Measurements from ENCODE around the gene PRMT7. TPM values are rescaled to one million over a fixed set of nuclear protein-coding genes. Genes with fewer than 3 reads are reported as not detected.

PRMT7 gene
- polyA plus RNA-seq, 1 donor (not counting 4 experiments of a cell fraction or from before 2014, with no cell fraction given), result 27.4 TPM

DNA sequence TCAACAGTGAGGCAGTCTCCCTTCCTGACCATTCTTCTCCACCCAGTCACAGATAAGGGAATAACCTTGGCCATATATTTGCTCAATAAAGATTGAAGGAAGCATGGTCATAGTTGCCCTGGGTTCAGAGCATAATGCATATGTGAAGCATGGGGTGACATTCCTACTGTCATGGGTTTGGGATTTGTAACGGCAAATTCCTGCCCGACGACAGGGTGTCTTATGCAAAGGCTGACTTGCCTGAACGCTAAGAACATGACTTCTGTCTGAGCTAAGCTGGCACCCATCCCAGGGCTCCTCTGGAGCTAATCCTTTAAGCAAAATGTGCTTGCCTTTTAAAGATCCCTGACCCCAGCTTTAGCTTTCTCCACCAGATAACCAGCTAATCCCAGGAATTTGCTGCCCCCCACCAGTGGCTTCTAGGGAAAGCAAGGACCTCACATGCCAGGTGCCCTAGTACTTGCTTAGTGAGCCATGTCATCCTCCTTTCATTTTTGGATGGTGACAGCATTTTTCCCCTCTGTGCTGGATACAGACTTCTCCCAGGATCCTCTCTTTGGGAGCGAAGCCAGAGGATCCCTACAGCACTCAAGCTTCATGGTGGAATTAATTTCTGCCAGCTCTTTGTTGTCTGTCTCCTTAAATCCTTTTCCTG, 11.8 kb upstream of the PRMT7 start:
- H3K4me3 ChIP-seq (ENCODE audit: control insufficient read depth in 2 of 3, extremely low read depth in 1 of 3, insufficient read depth in 2 of 3, low read depth in 1 of 3, low read length in 3 of 3), result no peak overlapping the region
- H3K27ac ChIP-seq (ENCODE audit: control insufficient read depth, insufficient read depth, low read length), result peak overlapping the region; percentile 92
- H4K20me1 ChIP-seq (ENCODE audit: control insufficient read depth, extremely low read depth, insufficient read depth, low read length), result peaks cover 9% of the 10 kb centered on the region
- H3K9ac ChIP-seq (ENCODE audit: control insufficient read depth, extremely low read depth, insufficient read depth, low read length), result peak overlapping the region; percentile 60
- TF ChIP-seq CTCF (optimal IDR thresholded peaks at IDR 0.05 in 1 of 3, IDR thresholded peaks at IDR 0.05 in 1 of 3, conservative IDR thresholded peaks at IDR 0.05 in 1 of 3; ENCODE audit: extremely low read depth in 1 of 3, insufficient read depth in 2 of 3, low read length in 3 of 3) (no peak), EZH2 (IDR thresholded peaks at IDR 0.05; ENCODE audit: low read length) (no peak)
- no peaks in the 10 kb centered on the region for H3K9me1 ChIP-seq (ENCODE audit: control insufficient read depth, extremely low read depth, insufficient read depth, low read length)
- H3K27me3 ChIP-seq (ENCODE audit: control insufficient read depth, extremely low read depth, insufficient read depth, low read length), result no peaks in the 10 kb centered on the region
- H3K4me1 ChIP-seq (ENCODE audit: control insufficient read depth, extremely low read depth, insufficient read depth, low read length), result peaks cover 35% of the 10 kb centered on the region
- H3K79me2 ChIP-seq (ENCODE audit: control insufficient read depth, insufficient read depth, low read length), result peaks cover 2% of the 10 kb centered on the region
- dilution Hi-C loops (cut with MboI; ENCODE audit: extremely low pct_ligation_motif_present, low sequenced_read_pairs), result no loop called here
- H3K4me2 ChIP-seq (ENCODE audit: control insufficient read depth, extremely low read depth, insufficient read depth, low read depth, low read length), result peak overlapping the region; percentile 57
- no peak overlapping the region for H2AFZ ChIP-seq (ENCODE audit: control insufficient read depth, low read length)
- H3K36me3 ChIP-seq (ENCODE audit: control insufficient read depth in 2 of 2, extremely low read depth in 1 of 2, insufficient read depth in 2 of 2, low read length in 2 of 2), result peaks cover 26 to 67% of the 10 kb centered on the region in 2 experiments
- H3K9me3 ChIP-seq (ENCODE audit: control insufficient read depth, low read depth, low read length), result no peaks in the 10 kb centered on the region
- FAIRE-seq, result peak; percentile 89
- no peak for DNase-seq (ENCODE audit: low read depth, low spot score)

DNA sequence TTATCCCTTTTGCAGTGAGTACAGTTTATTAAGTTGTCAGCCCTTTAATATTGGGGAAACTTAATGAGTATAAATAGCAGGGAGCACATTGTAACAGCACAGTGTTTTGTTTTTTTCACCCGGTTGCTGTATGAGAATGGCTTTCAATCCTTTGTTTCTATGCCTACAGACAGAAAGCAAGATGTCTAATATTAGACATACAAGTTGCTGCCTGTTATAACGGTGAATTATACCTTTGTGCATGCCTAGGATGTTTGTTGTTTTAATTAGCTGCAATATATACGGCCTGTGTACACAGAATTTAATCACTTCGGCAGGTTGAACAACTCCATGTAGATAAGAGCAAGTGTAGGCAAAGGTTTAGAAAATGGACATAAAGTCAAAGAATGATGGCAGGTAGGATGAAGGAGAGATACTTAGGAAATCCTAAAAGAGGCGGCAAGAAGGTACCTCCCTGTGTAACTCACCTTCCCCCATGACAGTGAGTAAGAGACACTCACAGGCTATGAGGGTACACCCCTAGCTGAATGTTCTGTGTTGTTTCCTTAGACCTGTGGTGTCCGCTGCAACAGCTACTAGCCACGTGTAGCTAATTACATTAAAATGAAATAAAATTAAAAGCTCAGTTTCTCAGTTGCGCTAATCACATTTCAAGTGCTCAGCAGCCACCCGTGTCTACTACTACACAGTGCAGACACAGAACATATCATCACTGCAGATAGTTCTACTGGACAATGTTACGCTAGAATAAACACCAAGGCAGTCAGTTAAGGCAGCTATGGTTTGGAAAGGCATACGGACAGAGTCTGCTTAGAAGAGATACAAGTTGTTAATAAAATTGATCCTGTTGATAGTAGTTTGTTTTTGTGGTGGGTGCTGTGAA, 11.0 kb upstream of the PRMT7 start:
- Histone ChIP-seq H3K9me3 (ENCODE audit: control insufficient read depth, low read depth, low read length) (no peaks in the 10 kb centered on the region), H3K9me1 (ENCODE audit: control insufficient read depth, extremely low read depth, insufficient read depth, low read length) (no peaks in the 10 kb centered on the region), H3K4me1 (ENCODE audit: control insufficient read depth, extremely low read depth, insufficient read depth, low read length) (peaks cover 35% of the 10 kb centered on the region), H3K79me2 (ENCODE audit: control insufficient read depth, insufficient read depth, low read length) (peaks cover 2% of the 10 kb centered on the region), H3K9ac (ENCODE audit: control insufficient read depth, extremely low read depth, insufficient read depth, low read length) (peak overlapping the region; percentile 60), H3K36me3 (ENCODE audit: control insufficient read depth in 2 of 2, extremely low read depth in 1 of 2, insufficient read depth in 2 of 2, low read length in 2 of 2) (peaks cover 24 to 68% of the 10 kb centered on the region in 2 experiments), H3K27me3 (ENCODE audit: control insufficient read depth, extremely low read depth, insufficient read depth, low read length) (no peaks in the 10 kb centered on the region), H3K4me2 (ENCODE audit: control insufficient read depth, extremely low read depth, insufficient read depth, low read depth, low read length) (peak overlapping the region; percentile 57), H3K27ac (ENCODE audit: control insufficient read depth, insufficient read depth, low read length) (peak overlapping the region; percentile 92), H4K20me1 (ENCODE audit: control insufficient read depth, extremely low read depth, insufficient read depth, low read length) (peaks cover 9% of the 10 kb centered on the region), H3K4me3 (ENCODE audit: control insufficient read depth in 2 of 3, extremely low read depth in 1 of 3, insufficient read depth in 2 of 3, low read depth in 1 of 3, low read length in 3 of 3) (no peak overlapping the region), H2AFZ (ENCODE audit: control insufficient read depth, low read length) (no peak overlapping the region)
- FAIRE-seq (peak; percentile 29), DNase-seq (ENCODE audit: low read depth, low spot score) (no peak)
- dilution Hi-C loops (cut with MboI; ENCODE audit: extremely low pct_ligation_motif_present, low sequenced_read_pairs), result no loop called here
- TF ChIP-seq CTCF (optimal IDR thresholded peaks at IDR 0.05 in 1 of 3, IDR thresholded peaks at IDR 0.05 in 1 of 3, conservative IDR thresholded peaks at IDR 0.05 in 1 of 3; ENCODE audit: extremely low read depth in 1 of 3, insufficient read depth in 2 of 3, low read length in 3 of 3) (no peak), EZH2 (IDR thresholded peaks at IDR 0.05; ENCODE audit: low read length) (no peak)

Measured in keratinocyte (primary cell).